ENCODE data around the gene ARID4A.
A peak's percentile ranks its signal among the peaks of the same experiment; 100 is the strongest.
"Not testable (repeated sequence)": the region's sequence is repeated elsewhere in the genome, so short reads cannot be mapped to it uniquely, and the experiment has no call there.

The ARID4A gene

GRCh38 chr14:58315606-58316005 is 17.3 kb downstream of the ARID4A start:
- TF ChIP-seq CTCF (IDR thresholded peaks at IDR 0.05; ENCODE audit: borderline replicate concordance, control extremely low read depth, extremely low read depth, insufficient read depth, missing control alignments) = no peak
- in situ Hi-C loops (cut with MboI; ENCODE audit: low sequenced_read_pairs, unreplicated experiment) = no loop called here
- no peak for DNase-seq (ENCODE audit: low spot score)

- DNase-seq (ENCODE audit: low spot score) = no peak
- TF ChIP-seq CTCF (IDR thresholded peaks at IDR 0.05; ENCODE audit: borderline replicate concordance, control extremely low read depth, extremely low read depth, insufficient read depth, missing control alignments) = no peak
- in situ Hi-C loops (cut with MboI; ENCODE audit: low sequenced_read_pairs, unreplicated experiment) = no loop called here
Observed at GRCh38 chr14:58327019-58327418, 28.7 kb downstream of the ARID4A start.

- in situ Hi-C loops (cut with MboI; ENCODE audit: low sequenced_read_pairs, unreplicated experiment) = no loop called here
- no peak for TF ChIP-seq CTCF (IDR thresholded peaks at IDR 0.05; ENCODE audit: borderline replicate concordance, control extremely low read depth, extremely low read depth, insufficient read depth, missing control alignments)
- peak; percentile 67 for DNase-seq (ENCODE audit: low spot score)
Observed at GRCh38 chr14:58331111-58331510, 32.8 kb downstream of the ARID4A start.

- no peak for DNase-seq (ENCODE audit: low spot score)
- no peak for TF ChIP-seq CTCF (IDR thresholded peaks at IDR 0.05; ENCODE audit: borderline replicate concordance, control extremely low read depth, extremely low read depth, insufficient read depth, missing control alignments)
- in situ Hi-C loops (cut with MboI; ENCODE audit: low sequenced_read_pairs, unreplicated experiment) = no loop called here
Observed at GRCh38 chr14:58332561-58332960, 34.2 kb downstream of the ARID4A start.

GRCh38 chr14:58339666-58340065 is 41.3 kb downstream of the ARID4A start:
- in situ Hi-C loops (cut with MboI; ENCODE audit: low sequenced_read_pairs, unreplicated experiment); DNase-seq (ENCODE audit: low spot score): not testable (repeated sequence)

- TF ChIP-seq CTCF (IDR thresholded peaks at IDR 0.05; ENCODE audit: borderline replicate concordance, control extremely low read depth, extremely low read depth, insufficient read depth, missing control alignments) = no peak
- no peak for DNase-seq (ENCODE audit: low spot score)
- in situ Hi-C loops (cut with MboI; ENCODE audit: low sequenced_read_pairs, unreplicated experiment) = no loop called here
Observed at GRCh38 chr14:58341152-58341748, 42.9 kb downstream of the ARID4A start.

- DNase-seq (ENCODE audit: low spot score); in situ Hi-C loops (cut with MboI; ENCODE audit: low sequenced_read_pairs, unreplicated experiment): not testable (repeated sequence)
Observed at GRCh38 chr14:58343535-58343934, 45.2 kb downstream of the ARID4A start.
